HepG2 (cell line): ENCODE measurements around the gene OSBPL2. TPM values are rescaled to one million over a fixed set of nuclear protein-coding genes. Genes with fewer than 3 reads are reported as not detected.

Experiments used
- ASH2L ChIP-seq: fragments of 300-600, 200-600 bp; sonication (generic); IDR thresholded peaks from 2 replicates; pipeline ENCODE4 v1.7.0; 2017; ENCODE audit warnings: low read depth, mild to moderate bottlenecking, moderate library complexity, mixed read lengths, low read length; ENCODE audit not compliant: insufficient read length
- CHCHD3 ChIP-seq: sonication (generic); formaldehyde crosslinking; IDR thresholded peaks from 2 replicates; pipeline ENCODE4 v1.8.0; 2022; ENCODE audit warnings: mild to moderate bottlenecking, missing genetic modification reagents, moderate library complexity
- DMAP1 ChIP-seq: IDR thresholded peaks from 2 replicates; pipeline ENCODE4 v1.6.1; 2016
- KDM1A ChIP-seq: IDR thresholded peaks from 2 replicates; pipeline ENCODE4 v1.6.1; 2016; ENCODE audit warnings: missing compliant biosample characterization
- NFAT5 ChIP-seq: sonication (generic); formaldehyde crosslinking; IDR thresholded peaks from 2 replicates; pipeline ENCODE4 v1.4.0; 2020; ENCODE audit warnings: missing genetic modification reagents
- POGK ChIP-seq: sonication (generic); formaldehyde crosslinking; conservative IDR thresholded peaks from 2 replicates; pipeline ENCODE4 v1.8.0; 2022; ENCODE audit warnings: mild to moderate bottlenecking, moderate library complexity, missing genetic modification reagents
- ZNF232 ChIP-seq: sonication (generic); formaldehyde crosslinking; IDR thresholded peaks from 2 replicates; pipeline ENCODE4 v1.4.0; 2020; ENCODE audit warnings: missing genetic modification reagents, borderline replicate concordance
- ZNF264 ChIP-seq: sonication (generic); formaldehyde crosslinking; IDR thresholded peaks from 2 replicates; pipeline ENCODE4 v1.4.0; 2020; ENCODE audit warnings: missing genetic modification reagents
- ZNF430 ChIP-seq: sonication (generic); formaldehyde crosslinking; IDR thresholded peaks from 2 replicates; pipeline ENCODE4 v1.9.0; 2021; ENCODE audit warnings: mild to moderate bottlenecking, missing genetic modification reagents
- ZNF737 ChIP-seq: sonication (generic); formaldehyde crosslinking; IDR thresholded peaks from 2 replicates; pipeline ENCODE4 v1.5.0; 2020; ENCODE audit warnings: missing genetic modification reagents, mild to moderate bottlenecking, borderline replicate concordance
- ZNF788 ChIP-seq: sonication (generic); formaldehyde crosslinking; IDR thresholded peaks from 2 replicates; pipeline ENCODE4 v1.5.0; 2020; ENCODE audit warnings: mild to moderate bottlenecking, missing genetic modification reagents, borderline replicate concordance
- ZSCAN25 ChIP-seq: sonication (generic); formaldehyde crosslinking; IDR thresholded peaks from 2 replicates; pipeline ENCODE4 v1.8.0; 2022; ENCODE audit warnings: mild to moderate bottlenecking, missing genetic modification reagents
- polyA plus RNA-seq, 8 experiments: library from polyadenylated mRNA; depleted of rRNA in 3 of 8; stranded (reverse) in 7 of 8; unstranded in 1 of 8; fragments of >200 nt; fragmentation: Illumina TruSeq in 4 of 8; extraction: Trizol in 4 of 8; gene quantifications; 2 replicates each; pipeline versions ENCODE4 v1.2.1 to v1.2.3, GENCODE V29; 2011 to 2016; ENCODE audit warnings: low read depth in 4 of 8, missing spikeins in 1 of 8, mixed read lengths in 1 of 8; ENCODE audit not compliant: insufficient read depth in 1 of 8
- total RNA-seq, 5 experiments: library from RNA; depleted of rRNA; stranded (reverse); fragments of >200 nt; fragmentation: Illumina TruSeq; extraction: Trizol; gene quantifications; 2 replicates each; pipeline ENCODE4 v1.2.3, GENCODE V29; 2016; ENCODE audit warnings: low read depth in 1 of 5
- TF ChIP-seq, protein P1 (sequence below): sonication (generic); formaldehyde crosslinking; IDR thresholded peaks from 2 replicates; pipeline ENCODE4 v1.4.0; 2020; ENCODE audit warnings: mild to moderate bottlenecking, low read depth, missing genetic modification reagents
- TF ChIP-seq, protein P2 (sequence below): sonication (generic); formaldehyde crosslinking; IDR thresholded peaks from 2 replicates; pipeline ENCODE4 v1.8.1; 2022; ENCODE audit warnings: low read depth, mild to moderate bottlenecking, missing genetic modification reagents
- TF ChIP-seq, protein P3 (sequence below): sonication (generic); formaldehyde crosslinking; IDR thresholded peaks from 2 replicates; pipeline ENCODE4 v1.4.0; 2020; ENCODE audit warnings: mild to moderate bottlenecking, missing genetic modification reagents

OSBPL2 gene
- total and polyA plus RNA-seq, 2 of the 13 experiments (the other 11 are each of a cell fraction or from before 2014, with no cell fraction given), result 18.5 to 37.4 TPM

DNA sequence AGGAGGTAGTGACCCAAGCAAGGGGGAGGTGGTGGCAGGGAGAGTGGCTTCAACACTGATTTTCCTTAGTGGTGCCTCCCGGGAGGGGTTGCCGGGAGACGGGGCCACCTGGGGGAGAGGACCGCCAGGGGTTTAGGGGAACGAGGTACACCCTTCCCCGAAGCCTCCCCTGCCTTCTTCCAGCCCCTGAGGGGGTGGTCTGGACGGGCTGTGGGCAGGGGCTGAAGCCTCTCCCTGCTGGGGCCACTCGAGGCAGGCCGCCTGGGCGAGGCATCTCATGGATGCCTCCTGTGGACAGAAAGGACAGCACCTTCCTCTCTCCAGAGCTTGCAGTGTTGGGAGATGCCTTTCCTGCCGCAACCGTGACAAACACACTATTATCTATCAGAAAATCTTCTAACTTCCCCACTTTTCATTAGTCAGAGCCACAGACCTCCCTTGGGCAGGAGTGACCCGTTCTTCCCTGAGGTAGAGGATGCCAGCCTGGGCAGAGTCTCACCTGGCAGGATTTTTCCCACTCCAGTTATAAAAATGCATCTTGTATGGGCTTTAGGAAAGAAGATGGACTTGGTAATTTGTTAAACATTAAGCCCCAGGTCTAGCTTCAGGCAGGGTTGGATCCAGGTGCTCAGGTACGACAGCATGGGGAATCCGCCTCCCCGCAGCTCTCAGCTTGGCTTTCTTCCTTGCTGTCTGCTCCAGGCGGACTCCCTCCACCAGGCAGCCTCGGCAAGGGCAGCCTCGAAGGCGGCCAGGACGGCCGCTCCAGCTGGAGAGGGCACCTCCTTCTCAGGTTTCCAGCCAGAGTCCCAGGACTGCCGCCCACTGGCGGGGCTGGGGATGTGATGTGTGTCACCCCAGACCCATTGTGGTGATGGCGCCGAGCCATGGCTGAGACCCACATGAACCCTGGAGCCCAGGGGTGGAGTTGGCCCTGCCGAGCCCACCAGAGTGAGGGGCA lies 29.2 kb upstream of the OSBPL2 start (continued):
- TF ChIP-seq, protein P1, sequence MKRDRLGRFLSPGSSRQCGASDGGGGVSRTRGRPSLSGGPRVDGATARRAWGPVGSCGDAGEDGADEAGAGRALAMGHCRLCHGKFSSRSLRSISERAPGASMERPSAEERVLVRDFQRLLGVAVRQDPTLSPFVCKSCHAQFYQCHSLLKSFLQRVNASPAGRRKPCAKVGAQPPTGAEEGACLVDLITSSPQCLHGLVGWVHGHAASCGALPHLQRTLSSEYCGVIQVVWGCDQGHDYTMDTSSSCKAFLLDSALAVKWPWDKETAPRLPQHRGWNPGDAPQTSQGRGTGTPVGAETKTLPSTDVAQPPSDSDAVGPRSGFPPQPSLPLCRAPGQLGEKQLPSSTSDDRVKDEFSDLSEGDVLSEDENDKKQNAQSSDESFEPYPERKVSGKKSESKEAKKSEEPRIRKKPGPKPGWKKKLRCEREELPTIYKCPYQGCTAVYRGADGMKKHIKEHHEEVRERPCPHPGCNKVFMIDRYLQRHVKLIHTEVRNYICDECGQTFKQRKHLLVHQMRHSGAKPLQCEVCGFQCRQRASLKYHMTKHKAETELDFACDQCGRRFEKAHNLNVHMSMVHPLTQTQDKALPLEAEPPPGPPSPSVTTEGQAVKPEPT (CRISPR knock-in tag), result no peak
- TF ChIP-seq POGK (CRISPR knock-in tag) (0 out of 2 replicates have a peak, but pooled peaks have one; percentile 55), ZNF737 (CRISPR knock-in tag) (no peak), CHCHD3 (CRISPR knock-in tag) (0 out of 2 replicates have a peak, but pooled peaks have one; percentile 43), ZNF788 (CRISPR knock-in tag) (peak; percentile 45; the same call in 1 of the 2 replicates), ZNF232 (peak; percentile 54; the same call in 1 of the 2 replicates), ZNF264 (no peak), ZSCAN25 (CRISPR knock-in tag) (0 out of 2 replicates have a peak, but pooled peaks have one; percentile 27), KDM1A (0 out of 2 replicates have a peak, but pooled peaks have one; percentile 16), DMAP1 (CRISPR knock-in tag) (no peak), ZNF430 (no peak), ASH2L (peak; percentile 12), NFAT5 (CRISPR knock-in tag) (0 out of 2 replicates have a peak, but pooled peaks have one; percentile 43)
- TF ChIP-seq, protein P2, sequence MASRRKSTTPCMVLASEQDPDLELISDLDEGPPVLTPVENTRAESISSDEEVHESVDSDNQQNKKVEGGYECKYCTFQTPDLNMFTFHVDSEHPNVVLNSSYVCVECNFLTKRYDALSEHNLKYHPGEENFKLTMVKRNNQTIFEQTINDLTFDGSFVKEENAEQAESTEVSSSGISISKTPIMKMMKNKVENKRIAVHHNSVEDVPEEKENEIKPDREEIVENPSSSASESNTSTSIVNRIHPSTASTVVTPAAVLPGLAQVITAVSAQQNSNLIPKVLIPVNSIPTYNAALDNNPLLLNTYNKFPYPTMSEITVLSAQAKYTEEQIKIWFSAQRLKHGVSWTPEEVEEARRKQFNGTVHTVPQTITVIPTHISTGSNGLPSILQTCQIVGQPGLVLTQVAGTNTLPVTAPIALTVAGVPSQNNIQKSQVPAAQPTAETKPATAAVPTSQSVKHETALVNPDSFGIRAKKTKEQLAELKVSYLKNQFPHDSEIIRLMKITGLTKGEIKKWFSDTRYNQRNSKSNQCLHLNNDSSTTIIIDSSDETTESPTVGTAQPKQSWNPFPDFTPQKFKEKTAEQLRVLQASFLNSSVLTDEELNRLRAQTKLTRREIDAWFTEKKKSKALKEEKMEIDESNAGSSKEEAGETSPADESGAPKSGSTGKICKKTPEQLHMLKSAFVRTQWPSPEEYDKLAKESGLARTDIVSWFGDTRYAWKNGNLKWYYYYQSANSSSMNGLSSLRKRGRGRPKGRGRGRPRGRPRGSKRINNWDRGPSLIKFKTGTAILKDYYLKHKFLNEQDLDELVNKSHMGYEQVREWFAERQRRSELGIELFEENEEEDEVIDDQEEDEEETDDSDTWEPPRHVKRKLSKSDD (CRISPR knock-in tag), result no peak
- TF ChIP-seq, protein P3, sequence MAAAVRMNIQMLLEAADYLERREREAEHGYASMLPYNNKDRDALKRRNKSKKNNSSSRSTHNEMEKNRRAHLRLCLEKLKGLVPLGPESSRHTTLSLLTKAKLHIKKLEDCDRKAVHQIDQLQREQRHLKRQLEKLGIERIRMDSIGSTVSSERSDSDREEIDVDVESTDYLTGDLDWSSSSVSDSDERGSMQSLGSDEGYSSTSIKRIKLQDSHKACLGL (CRISPR knock-in tag), result peak; percentile 58; the same call in 1 of the 2 replicates
